Fibroblast of villous mesenchyme (primary cell): ENCODE results near the gene WDFY4. TPM values are rescaled to one million over a fixed set of nuclear protein-coding genes. Genes with fewer than 3 reads are reported as not detected.

Experiments used
- DNase-seq: peaks from one replicate; pipeline ENCODE4 v3.0.0-alpha.2; 2010; ENCODE audit warnings: low read depth
- H3K4me3 ChIP-seq: 2 replicates; pipeline ENCODE4 v1.5.1; 2011; ENCODE audit warnings: low read depth, mild to moderate bottlenecking, low read length
- total RNA-seq: library from RNA; depleted of rRNA; stranded (reverse); fragments of >200 nt; gene quantifications from 2 replicates; pipeline ENCODE4 v1.2.3, GENCODE V29; 2012
- TF ChIP-seq, protein P1 (sequence below): IDR thresholded peaks from 2 replicates; pipeline ENCODE4 v1.5.1; 2012; ENCODE audit warnings: low read depth, mild to moderate bottlenecking, low read length; ENCODE audit not compliant: insufficient read depth

Gene WDFY4
- total RNA-seq, 1 donor = not detected

DNA sequence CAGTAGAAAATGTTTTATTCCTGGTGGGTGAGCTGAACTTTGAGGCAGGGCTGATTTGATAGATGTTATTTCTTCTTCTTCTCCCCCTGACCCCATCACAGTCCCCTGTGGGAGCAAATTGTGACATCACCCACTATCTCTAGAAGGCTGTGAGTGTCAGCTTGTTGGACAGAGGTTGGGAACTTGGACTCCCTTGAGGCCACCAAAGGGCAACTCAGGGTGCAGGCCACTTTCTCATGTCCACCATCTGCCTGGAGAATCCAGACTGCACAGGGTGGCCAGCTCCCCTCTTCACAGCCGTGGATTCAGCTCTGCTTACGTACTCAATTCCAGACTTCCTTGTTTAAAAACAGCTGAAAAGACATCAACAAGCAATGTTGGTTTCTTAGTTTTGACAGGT lies 151.9 kb downstream of the WDFY4 start:
- DNase-seq = no peak
- no peak overlapping the region for H3K4me3 ChIP-seq
- TF ChIP-seq, protein P1, sequence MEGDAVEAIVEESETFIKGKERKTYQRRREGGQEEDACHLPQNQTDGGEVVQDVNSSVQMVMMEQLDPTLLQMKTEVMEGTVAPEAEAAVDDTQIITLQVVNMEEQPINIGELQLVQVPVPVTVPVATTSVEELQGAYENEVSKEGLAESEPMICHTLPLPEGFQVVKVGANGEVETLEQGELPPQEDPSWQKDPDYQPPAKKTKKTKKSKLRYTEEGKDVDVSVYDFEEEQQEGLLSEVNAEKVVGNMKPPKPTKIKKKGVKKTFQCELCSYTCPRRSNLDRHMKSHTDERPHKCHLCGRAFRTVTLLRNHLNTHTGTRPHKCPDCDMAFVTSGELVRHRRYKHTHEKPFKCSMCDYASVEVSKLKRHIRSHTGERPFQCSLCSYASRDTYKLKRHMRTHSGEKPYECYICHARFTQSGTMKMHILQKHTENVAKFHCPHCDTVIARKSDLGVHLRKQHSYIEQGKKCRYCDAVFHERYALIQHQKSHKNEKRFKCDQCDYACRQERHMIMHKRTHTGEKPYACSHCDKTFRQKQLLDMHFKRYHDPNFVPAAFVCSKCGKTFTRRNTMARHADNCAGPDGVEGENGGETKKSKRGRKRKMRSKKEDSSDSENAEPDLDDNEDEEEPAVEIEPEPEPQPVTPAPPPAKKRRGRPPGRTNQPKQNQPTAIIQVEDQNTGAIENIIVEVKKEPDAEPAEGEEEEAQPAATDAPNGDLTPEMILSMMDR = no peak

- TF ChIP-seq, protein P1 = no peak
- no peak overlapping the region for H3K4me3 ChIP-seq
- DNase-seq = no peak
Measured at GRCh38 chr10:48838834-48839233, 154.2 kb downstream of the WDFY4 start.

- no peak overlapping the region for H3K4me3 ChIP-seq
- TF ChIP-seq, protein P1 = no peak
- DNase-seq = no peak
Measured at GRCh38 chr10:48839809-48840679, 155.4 kb downstream of the WDFY4 start.

DNA sequence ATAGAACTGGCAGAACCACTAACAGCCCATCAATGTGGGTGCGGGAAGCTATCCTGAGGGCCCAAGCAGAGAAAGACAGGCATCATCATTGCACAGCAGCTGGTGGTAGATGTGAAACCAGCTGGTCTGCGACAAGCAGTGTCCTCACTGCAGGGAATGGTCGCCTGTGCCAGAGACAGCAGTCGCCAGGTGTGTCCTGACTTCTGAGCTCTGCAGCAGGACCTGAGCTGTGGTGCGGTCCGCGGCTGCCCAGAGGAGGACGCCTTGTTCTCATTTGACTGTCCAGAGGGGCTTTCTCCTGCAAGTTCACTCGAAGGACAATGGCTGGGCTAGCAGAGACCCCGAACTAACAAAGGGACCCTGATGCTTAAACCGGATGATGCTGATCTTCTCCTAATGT lies 157.6 kb downstream of the WDFY4 start:
- TF ChIP-seq, protein P1 = no peak
- no peak for DNase-seq
- no peak overlapping the region for H3K4me3 ChIP-seq

DNA sequence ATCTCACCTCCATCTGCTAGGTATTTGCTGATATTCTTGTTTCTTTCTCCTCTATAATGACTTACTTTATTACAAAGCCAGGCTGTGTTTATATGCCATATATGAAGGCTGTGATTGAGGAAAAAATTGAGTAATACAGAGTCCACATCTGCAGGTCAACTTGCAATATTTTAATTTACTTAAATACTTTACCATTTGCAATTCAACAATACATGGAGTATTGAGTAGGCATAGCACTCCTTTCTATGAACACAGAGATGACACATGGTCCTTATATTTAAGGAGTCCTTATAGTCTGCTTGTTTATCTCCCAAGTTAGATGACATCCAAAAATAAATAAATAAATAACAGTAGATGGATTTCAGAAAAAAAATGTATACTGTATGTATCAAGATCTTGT lies 158.5 kb downstream of the WDFY4 start:
- H3K4me3 ChIP-seq = no peak overlapping the region
- DNase-seq = no peak
- TF ChIP-seq, protein P1 = no peak

DNA sequence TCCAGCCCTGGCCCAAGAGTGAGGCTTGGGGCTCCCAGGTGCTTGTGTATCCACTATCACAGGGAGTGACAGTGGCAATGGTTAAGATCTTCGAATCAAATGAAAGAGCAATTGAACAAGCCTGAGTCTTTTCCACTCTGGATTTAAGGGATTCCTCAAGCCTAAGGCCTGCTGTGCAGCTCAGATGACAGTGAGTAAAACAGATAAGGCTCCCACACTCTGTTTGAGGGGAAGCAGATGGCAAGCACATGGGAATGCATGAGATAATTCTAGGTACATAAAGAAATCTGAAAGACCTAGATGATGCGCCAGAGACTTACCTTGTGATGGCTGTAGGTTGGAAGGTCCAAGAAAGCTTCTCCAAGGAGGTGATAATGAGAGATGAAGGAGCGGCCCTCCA lies 159.9 kb downstream of the WDFY4 start:
- no peak for DNase-seq
- H3K4me3 ChIP-seq = no peak overlapping the region
- TF ChIP-seq, protein P1 = no peak
